ENCODE results near the gene HOXC4. TPM values are rescaled to one million over a fixed set of nuclear protein-coding genes. Genes with fewer than 3 reads are reported as not detected.

The HOXC4 gene
- total RNA-seq, 1 experiment from 2014 or later = not detected

GRCh38 chr12:54014377-54015017 lies 39.1 kb upstream of the HOXC4 start:
- Histone ChIP-seq H2BK20ac (ENCODE audit: low read depth, low read length, poor library complexity, severe bottlenecking) (no peak overlapping the region), H4K20me1 (ENCODE audit: control insufficient read depth, insufficient read depth, insufficient read length) (no peaks in the 10 kb centered on the region), H4K5ac (ENCODE audit: insufficient read length, low read depth, low read length) (no peak overlapping the region), H2BK5ac (ENCODE audit: insufficient read length, low read length) (no peak overlapping the region), H3K79me2 (ENCODE audit: insufficient read depth, low read length) (no peaks in the 10 kb centered on the region), H3K79me1 (ENCODE audit: insufficient read depth, low read depth, low read length, poor library complexity, severe bottlenecking) (no peaks in the 10 kb centered on the region), H3K23me2 (ENCODE audit: insufficient read length, low read depth, low read length, poor library complexity, severe bottlenecking) (peaks cover 10% of the 10 kb centered on the region), H3T11ph (ENCODE audit: low read length) (no peak overlapping the region), H4K91ac (ENCODE audit: insufficient read length, low read depth, low read length) (no peak overlapping the region), H2BK15ac (ENCODE audit: low read depth, low read length) (no peak overlapping the region), H3K4me2 (ENCODE audit: insufficient read depth, insufficient read length, low read length) (no peak overlapping the region), H3K4me1 (ENCODE audit: insufficient read depth, low read length) (no peaks in the 10 kb centered on the region), H3K23ac (ENCODE audit: insufficient read length, low read depth, low read length) (no peak overlapping the region), H3K4ac (ENCODE audit: low read depth, low read length) (no peak overlapping the region), H3K18ac (ENCODE audit: insufficient read length, low read depth, low read length) (no peak overlapping the region), H2BK120ac (ENCODE audit: low read depth, low read length, poor library complexity, severe bottlenecking) (no peak overlapping the region), H3K14ac (ENCODE audit: insufficient read depth, low read length) (no peak overlapping the region), H4K8ac (replicated peaks; ENCODE audit: insufficient read length, low read depth, low read length) (no peak overlapping the region), H3K9me3 (ENCODE audit: control insufficient read depth, low read depth, low read length) (no peaks in the 10 kb centered on the region), H2BK12ac (ENCODE audit: insufficient read length, low read depth, low read length) (no peak overlapping the region), H2AK5ac (ENCODE audit: insufficient read length, low read length) (no peak overlapping the region), H2AFZ (ENCODE audit: low read length) (no peak overlapping the region), H3K9ac (ENCODE audit: extremely low read depth, insufficient read length, low read length) (no peak overlapping the region), H3K56ac (ENCODE audit: insufficient read length, low read depth, low read length) (no peak overlapping the region), H3K27ac (ENCODE audit: insufficient read length, low read depth, low read length) (no peak overlapping the region), H3K27me3 (ENCODE audit: insufficient read depth, low read length) (peaks cover 91% of the 10 kb centered on the region)
- peaks cover 0 to 2% of the 10 kb centered on the region in 2 experiments; a peak in 1 of 5 replicates for H3K9me3 Mint-ChIP-seq
- DNase-seq = no peak
- TF ChIP-seq CTCF (conservative IDR thresholded peaks at IDR 0.05) = no peak
- H3K27ac Mint-ChIP-seq = no peak overlapping the region; a peak in 1 of 7 replicates
- H3K36me3 Mint-ChIP-seq (ENCODE audit: insufficient read depth in 1 of 3, low read depth in 3 of 3) = no peaks in the 10 kb centered on the region
- peaks cover 10 to 39% of the 10 kb centered on the region in 2 experiments for H3K4me1 Mint-ChIP-seq
- no CpG with 5 or more reads among the region's 36 CpGs for WGBS (ENCODE audit: extremely low coverage, insufficient read length, low lambda C conversion rate)
- no peak overlapping the region; a peak in 1 of 5 replicates for H3K4me3 Mint-ChIP-seq
- peaks cover 100% of the 10 kb centered on the region for H3K27me3 Mint-ChIP-seq (ENCODE audit: low read depth)

Data from H9 (cell line).